HG03558 (cell line): ENCODE results near the gene KIAA1671.

ENCODE experiments used
- ATAC-seq: cut with Tn5 transposase; IDR thresholded peaks from one replicate; pipeline ENCODE4 v1.9.1; 2021; ENCODE audit warnings: moderate number of reproducible peaks; ENCODE audit not compliant: unreplicated experiment; ENCODE audit errors: extremely low read depth

Gene KIAA1671

GRCh38 chr22:25032066-25032465 is 79.5 kb downstream of the KIAA1671 start:
- no peak for ATAC-seq

DNA sequence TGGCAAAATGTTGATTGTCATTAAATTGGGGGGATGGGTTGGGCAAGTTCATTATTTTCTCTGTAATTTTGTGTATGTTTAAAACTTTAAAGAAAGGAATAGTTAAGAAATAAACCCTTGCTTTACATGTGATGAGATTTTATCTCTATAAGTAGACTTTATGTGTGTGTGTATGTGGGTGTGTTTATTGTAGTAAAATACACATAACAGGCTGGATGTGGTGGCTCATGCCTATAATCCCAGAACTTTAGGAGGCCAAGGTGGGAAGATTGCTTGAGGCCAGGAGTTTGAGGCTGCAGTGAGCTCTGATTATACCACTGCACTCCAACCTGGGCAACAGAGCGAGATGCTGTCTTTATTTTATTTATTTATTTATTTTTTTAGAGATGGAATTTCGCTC is 83.2 kb downstream of the KIAA1671 start:
- no peak for ATAC-seq

- ATAC-seq = no peak
Observed at GRCh38 chr22:25038239-25038638, 85.7 kb downstream of the KIAA1671 start.

- ATAC-seq = no peak
Observed at GRCh38 chr22:25038771-25039170, 86.3 kb downstream of the KIAA1671 start.

DNA sequence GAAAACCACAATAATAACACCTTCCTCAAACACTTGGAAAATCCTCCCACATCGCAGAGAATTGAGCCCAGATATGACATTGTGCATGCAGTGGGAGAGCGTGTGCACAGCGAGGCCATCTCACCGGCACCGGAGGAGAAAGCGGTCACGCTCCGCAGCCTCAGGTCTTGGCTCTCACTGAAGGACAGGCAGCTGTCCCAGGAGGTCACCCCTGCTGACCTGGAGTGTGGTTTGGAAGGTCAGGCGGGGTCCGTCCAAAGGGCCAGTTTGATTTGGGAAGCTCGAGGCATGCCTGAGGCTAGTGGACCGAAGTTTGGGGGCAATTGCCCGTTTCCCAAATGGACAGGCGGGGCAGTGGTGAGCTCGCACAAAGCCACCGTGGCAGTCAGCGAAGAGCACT is 86.7 kb downstream of the KIAA1671 start:
- ATAC-seq = no peak

- ATAC-seq = no peak
Observed at GRCh38 chr22:25039754-25040153, 87.2 kb downstream of the KIAA1671 start.

GRCh38 chr22:25045159-25045558 is 92.6 kb downstream of the KIAA1671 start:
- ATAC-seq = no peak

GRCh38 chr22:25048071-25048470 is 95.6 kb downstream of the KIAA1671 start:
- no peak for ATAC-seq

DNA sequence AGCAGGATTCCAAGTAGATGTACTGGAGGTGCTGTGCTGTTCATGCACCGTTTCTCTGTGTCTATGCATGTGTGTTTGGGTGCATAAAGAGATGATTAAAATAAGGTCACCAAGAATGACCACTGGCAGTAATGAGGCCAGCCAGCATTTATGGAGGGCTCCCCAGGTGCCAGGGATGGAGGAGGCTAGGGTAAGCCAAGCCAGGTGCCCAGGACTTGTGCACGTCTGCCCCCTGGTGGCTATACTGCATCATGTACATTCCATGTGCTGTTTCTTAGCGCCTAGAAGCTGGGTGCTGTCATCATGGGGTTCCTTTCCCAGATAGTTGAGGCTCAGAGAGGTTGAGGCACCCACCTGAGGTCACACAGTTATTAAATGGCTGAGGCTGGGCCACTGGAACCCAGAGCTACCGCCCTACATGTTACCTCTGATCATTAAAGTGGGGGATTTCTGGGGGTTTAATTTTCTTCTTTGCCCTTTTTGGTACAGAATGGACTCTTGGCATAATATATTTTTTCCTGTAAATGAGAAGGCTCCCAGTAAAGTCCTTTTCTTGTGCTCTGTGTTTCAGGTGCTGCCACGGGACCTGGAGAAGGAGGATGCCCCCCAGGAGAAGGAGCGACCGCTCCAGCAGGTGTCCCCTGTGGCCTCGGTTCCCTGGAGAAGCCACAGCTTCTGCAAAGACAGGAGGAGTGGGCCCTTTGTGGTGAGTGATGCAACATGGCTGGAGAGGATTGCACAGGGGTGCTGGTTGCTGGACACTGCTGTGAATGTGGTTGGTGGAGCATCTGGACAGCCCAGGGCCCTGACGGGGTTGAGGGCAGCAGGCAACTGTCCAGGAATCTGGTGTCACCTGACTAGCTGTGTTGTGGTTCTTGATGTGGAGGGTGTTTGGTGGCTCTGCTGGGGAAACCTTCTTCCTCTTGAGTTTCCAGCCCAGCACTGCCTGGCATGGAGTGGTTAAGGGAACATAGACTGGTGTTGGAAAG is 96.4 kb downstream of the KIAA1671 start:
- ATAC-seq = no peak

- ATAC-seq = no peak
Observed at GRCh38 chr22:25049770-25050169, 97.3 kb downstream of the KIAA1671 start.

DNA sequence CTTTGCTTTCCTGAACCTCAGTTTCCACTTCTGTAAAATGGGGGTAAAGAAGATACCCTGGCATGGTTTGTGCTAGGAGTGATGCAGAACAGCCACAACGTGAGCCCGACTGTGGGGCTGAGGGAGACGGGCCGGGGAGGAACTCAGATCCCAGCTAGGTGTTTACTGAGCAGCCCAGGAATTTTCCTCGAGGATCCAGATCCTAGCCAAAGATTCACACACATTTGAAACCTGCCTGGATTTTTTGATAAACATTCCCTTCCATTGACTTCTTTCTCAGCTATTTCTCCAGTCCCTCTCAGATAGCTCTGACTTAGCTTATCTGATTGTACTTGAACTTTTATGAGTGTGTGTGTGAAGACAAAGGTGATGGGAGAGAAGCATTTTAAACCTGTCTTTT is 98.0 kb downstream of the KIAA1671 start:
- no peak for ATAC-seq

DNA sequence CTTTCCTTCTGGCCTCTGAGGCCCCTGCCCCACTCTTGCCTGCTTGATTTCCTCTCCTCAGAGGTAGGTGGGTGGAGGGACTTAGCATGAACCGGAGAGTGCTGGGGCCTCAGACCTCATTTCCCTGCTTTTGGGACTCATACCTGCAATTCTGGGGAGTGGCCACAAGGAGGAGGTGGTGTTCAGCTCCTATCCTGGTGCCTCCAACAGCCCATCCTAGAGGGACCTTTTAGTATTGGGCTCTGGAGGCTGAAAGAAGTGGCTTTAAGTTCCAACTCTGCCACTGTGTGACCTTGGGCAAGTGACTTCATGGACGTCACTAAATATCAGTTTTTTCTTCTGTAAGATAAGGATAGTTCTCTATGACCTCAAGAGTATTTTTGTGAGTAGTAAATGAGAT is 98.6 kb downstream of the KIAA1671 start:
- no peak for ATAC-seq

- no peak for ATAC-seq
Observed at GRCh38 chr22:25051983-25052710, 99.6 kb downstream of the KIAA1671 start.

DNA sequence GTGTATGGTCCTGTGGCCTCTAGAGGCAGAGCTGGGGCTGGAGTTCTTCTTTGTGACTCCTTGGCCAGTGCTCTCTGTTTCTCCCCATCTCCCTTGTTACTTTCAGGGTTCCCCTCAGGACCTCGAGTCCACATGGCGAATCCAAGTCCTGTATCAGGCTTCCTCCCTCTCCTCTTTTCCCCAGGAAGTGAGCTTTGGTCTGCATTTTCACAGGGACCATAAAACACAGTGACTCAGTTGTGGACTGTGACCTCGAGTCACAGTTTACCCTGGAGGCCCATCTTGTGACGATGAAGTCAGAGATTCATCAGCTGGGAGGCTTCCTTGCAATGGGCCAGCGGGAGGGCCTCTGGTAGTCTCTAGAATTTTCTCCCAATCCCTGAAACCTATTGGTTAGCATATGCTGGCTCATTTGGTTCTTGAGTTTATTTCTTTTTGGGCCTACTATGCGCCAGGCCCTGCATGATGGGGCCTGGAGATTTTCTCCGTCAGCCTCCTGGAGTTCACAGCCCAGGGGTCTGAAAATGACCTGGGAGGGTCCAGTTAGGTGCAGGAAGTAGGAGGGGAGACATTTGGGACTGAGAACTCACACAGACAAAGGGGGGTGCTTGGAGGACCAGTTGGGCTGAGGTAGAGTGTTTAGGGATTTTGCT is 100.8 kb downstream of the KIAA1671 start:
- no peak for ATAC-seq

DNA sequence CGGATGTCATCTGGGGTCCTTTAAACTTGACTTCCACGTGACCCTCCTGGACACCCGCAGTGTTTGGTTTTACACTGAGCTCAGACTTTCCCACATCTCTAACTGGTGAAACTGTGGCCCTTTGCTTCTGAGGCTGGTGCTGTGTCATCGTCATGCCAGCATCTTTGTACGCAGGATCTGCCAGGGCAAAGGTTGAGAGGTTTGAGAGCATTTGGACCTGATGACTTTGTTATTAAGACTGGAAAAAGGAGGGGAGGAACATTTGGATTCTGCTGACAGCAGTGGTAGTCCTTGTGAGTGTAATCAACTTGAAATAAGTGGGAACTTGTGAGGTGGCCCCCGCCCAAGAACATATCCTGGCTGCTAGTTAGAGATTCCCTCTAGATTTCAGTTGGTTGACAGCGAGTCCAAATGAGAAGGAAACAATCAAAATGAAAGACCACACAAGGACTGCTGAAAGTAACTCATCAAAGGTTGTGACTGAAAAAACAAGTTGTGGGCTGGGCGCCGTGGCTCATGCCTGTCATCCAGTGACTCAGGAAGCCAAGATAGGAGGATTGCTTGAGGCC is 102.5 kb downstream of the KIAA1671 start:
- ATAC-seq = no peak

GRCh38 chr22:25057013-25057881 is 104.7 kb downstream of the KIAA1671 start:
- ATAC-seq = no peak

DNA sequence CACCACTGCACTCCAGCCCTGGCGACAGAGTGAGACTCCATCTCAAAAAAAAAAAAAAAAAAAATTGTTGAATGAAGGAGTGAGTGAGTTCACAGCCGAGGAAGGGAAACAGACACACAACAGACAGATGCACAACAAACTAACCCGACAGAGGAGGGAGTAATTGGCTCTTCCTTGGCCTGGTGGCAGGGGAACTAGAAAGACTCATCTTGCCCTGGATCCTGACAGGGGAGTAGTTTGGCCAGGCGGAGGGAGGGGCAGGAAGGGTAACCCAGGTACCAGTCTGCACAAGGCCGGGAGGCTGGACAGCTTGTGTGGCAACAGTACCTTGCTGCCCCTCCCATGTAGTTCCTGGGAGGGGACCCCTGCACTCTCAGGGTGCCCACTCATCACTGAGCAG is 106.9 kb downstream of the KIAA1671 start:
- no peak for ATAC-seq

- ATAC-seq = no peak
Observed at GRCh38 chr22:25060522-25061071, 108.1 kb downstream of the KIAA1671 start.

- no peak for ATAC-seq
Observed at GRCh38 chr22:25061134-25061533, 108.6 kb downstream of the KIAA1671 start.
